H1 (cell line): ENCODE data around the gene ZBTB16. TPM values are rescaled to one million over a fixed set of nuclear protein-coding genes. Genes with fewer than 3 reads are reported as not detected.

Source experiments
- CTCF ChIA-PET: fragments of 300-600 bp; sonication (Branson Sonifier 250); formaldehyde crosslinking; loops from one replicate; lab custom pipeline; 2021; ENCODE audit not compliant: partially characterized antibody; lab: Charles Lee
- POLR2A ChIA-PET: fragments of 300-600 bp; sonication (Branson Sonifier 250); formaldehyde crosslinking; loops from one replicate; lab custom pipeline; 2021; ENCODE audit warnings: inconsistent platforms; ENCODE audit not compliant: partially characterized antibody; lab: Charles Lee
- DNase-seq, 2 experiments: peaks; one replicate each; pipeline versions ENCODE4 v3.0.0 to v3.0.0-alpha.2; 2010 to 2022; ENCODE audit warnings: low spot score in 2 of 2, low read depth in 1 of 2, mixed read lengths in 1 of 2
- FAIRE-seq: peaks from 2 replicates; lab custom pipeline; 2011; peaks lifted over from hg19 to GRCh38; lab: Jason Lieb, UNC
- H2AFZ ChIP-seq: 2 replicates; pipeline ENCODE4 v1.8.1; 2012; ENCODE audit warnings: low read length, inconsistent platforms
- H2AK5ac ChIP-seq: 2 replicates; pipeline ENCODE4 v1.6.1; 2013; ENCODE audit warnings: low read depth, low read length
- H2BK120ac ChIP-seq: replicated peaks from 2 replicates; pipeline ENCODE3; 2013; ENCODE audit warnings: low read depth, low read length, inconsistent platforms
- H2BK12ac ChIP-seq: 2 replicates; pipeline ENCODE4 v1.6.1; 2013; ENCODE audit warnings: low read depth, low read length
- H2BK15ac ChIP-seq: 2 replicates; pipeline ENCODE4 v1.6.1; 2013; ENCODE audit warnings: low read length
- H2BK20ac ChIP-seq: 2 replicates; pipeline ENCODE4 v1.6.1; 2013; ENCODE audit warnings: low read length
- H2BK5ac ChIP-seq: 2 replicates; pipeline ENCODE4 v1.6.1; 2013; ENCODE audit warnings: low read depth, low read length
- H3K14ac ChIP-seq: 2 replicates; pipeline ENCODE4 v1.6.1; 2013; ENCODE audit warnings: inconsistent platforms; ENCODE audit not compliant: insufficient read length
- H3K18ac ChIP-seq: 2 replicates; pipeline ENCODE4 v1.6.1; 2013; ENCODE audit warnings: low read length; ENCODE audit errors: extremely low read depth
- H3K23ac ChIP-seq: 2 replicates; pipeline ENCODE4 v1.6.1; 2013; ENCODE audit warnings: inconsistent platforms; ENCODE audit not compliant: insufficient read length
- H3K23me2 ChIP-seq: 2 replicates; pipeline ENCODE4 v1.6.1; 2013; ENCODE audit warnings: low read depth, low read length
- H3K27ac ChIP-seq: 2 replicates; pipeline ENCODE4 v1.6.1; 2011; ENCODE audit warnings: low read depth, low read length, inconsistent platforms
- H3K27me3 ChIP-seq, 4 experiments: replicated peaks in 1 of 4; 1 replicate in 1 of 4; 2 replicates in 3 of 4; pipeline versions ENCODE4 v1.6.1 to v1.8.1; 2011 to 2013; ENCODE audit warnings: low read length in 3 of 4, mild to moderate bottlenecking in 3 of 4, inconsistent platforms in 2 of 4, mixed read lengths in 2 of 4, moderate library complexity in 1 of 4; ENCODE audit not compliant: control insufficient read depth in 3 of 4, insufficient read depth in 3 of 4; ENCODE audit errors: extremely low read depth in 1 of 4
- H3K36me3 ChIP-seq, 4 experiments: 2 replicates each; pipeline versions ENCODE4 v1.6.1 to v1.8.1; 2011 to 2013; ENCODE audit warnings: mild to moderate bottlenecking in 4 of 4, low read length in 3 of 4, moderate library complexity in 2 of 4, control low read depth in 1 of 4, inconsistent platforms in 1 of 4; ENCODE audit not compliant: insufficient read depth in 4 of 4, control insufficient read depth in 2 of 4
- H3K4ac ChIP-seq: replicated peaks from 2 replicates; pipeline ENCODE3; 2013; ENCODE audit warnings: low read length, low read depth, mixed read lengths, inconsistent platforms; ENCODE audit not compliant: insufficient read length
- H3K4me1 ChIP-seq, 4 experiments: replicated peaks in 1 of 4; 1 replicate in 1 of 4; 2 replicates in 3 of 4; pipeline versions ENCODE4 v1.6.1 to v1.8.1; 2011 to 2013; ENCODE audit warnings: low read length in 3 of 4, inconsistent platforms in 2 of 4, mixed read lengths in 1 of 4; ENCODE audit not compliant: insufficient read depth in 4 of 4, control insufficient read depth in 3 of 4
- H3K4me2 ChIP-seq, 2 experiments: 2 replicates each; pipeline versions ENCODE4 v1.6.1 to v1.8.1; 2011 to 2013; ENCODE audit warnings: low read depth in 2 of 2, low read length in 2 of 2, control low read depth in 1 of 2, inconsistent platforms in 1 of 2, mild to moderate bottlenecking in 1 of 2; ENCODE audit not compliant: insufficient read depth in 1 of 2
- H3K4me3 ChIP-seq, 4 experiments: fragments of 200-600, 300-600 bp in 1 of 4; sonication (generic), shearing (Covaris generic), sonication (Bioruptor Twin) in 1 of 4; 2 replicates each; pipeline versions ENCODE4 v1.5.1 to v1.8.1; 2011 to 2016; ENCODE audit warnings: low read length in 4 of 4, low read depth in 3 of 4, control low read depth in 2 of 4, inconsistent platforms in 2 of 4, mild to moderate bottlenecking in 2 of 4, mixed read lengths in 1 of 4, moderate library complexity in 1 of 4; ENCODE audit not compliant: insufficient read depth in 2 of 4; ENCODE audit errors: extremely low read depth in 1 of 4
- H3K56ac ChIP-seq: replicated peaks from 2 replicates; pipeline ENCODE3; 2013; ENCODE audit warnings: low read depth, mild to moderate bottlenecking, mixed read lengths, low read length, inconsistent platforms; ENCODE audit not compliant: insufficient read length
- H3K79me1 ChIP-seq: 2 replicates; pipeline ENCODE4 v1.6.1; 2013; ENCODE audit warnings: low read depth, low read length, control low read depth
- H3K79me2 ChIP-seq, 2 experiments: 2 replicates each; pipeline versions ENCODE4 v1.6.1 to v1.8.1; 2012 to 2013; ENCODE audit warnings: low read length in 2 of 2, mild to moderate bottlenecking in 2 of 2, inconsistent platforms in 1 of 2; ENCODE audit not compliant: insufficient read depth in 2 of 2, control insufficient read depth in 1 of 2
- H3K9ac ChIP-seq, 4 experiments: replicated peaks in 1 of 4; 1 replicate in 1 of 4; 2 replicates in 3 of 4; pipeline versions ENCODE4 v1.6.1 to v1.8.1; 2011 to 2013; ENCODE audit warnings: low read depth in 3 of 4, low read length in 3 of 4, control low read depth in 2 of 4, mild to moderate bottlenecking in 2 of 4, moderate library complexity in 2 of 4, inconsistent platforms in 1 of 4; ENCODE audit errors: extremely low read depth in 1 of 4
- H3K9me3 ChIP-seq, 2 experiments: 2 replicates each; pipeline versions ENCODE4 v1.6.1 to v1.8.1; 2012 to 2013; ENCODE audit warnings: mild to moderate bottlenecking in 2 of 2, moderate library complexity in 2 of 2, control low read depth in 1 of 2, inconsistent platforms in 1 of 2, low read depth in 1 of 2, low read length in 1 of 2, mixed read lengths in 1 of 2; ENCODE audit not compliant: insufficient read depth in 2 of 2
- H4K20me1 ChIP-seq, 2 experiments: replicated peaks in 1 of 2; 2 replicates each; pipeline versions ENCODE3 to v1.8.1; 2011 to 2013; ENCODE audit warnings: inconsistent platforms in 2 of 2, low read length in 2 of 2, mild to moderate bottlenecking in 1 of 2; ENCODE audit not compliant: insufficient read depth in 2 of 2, control insufficient read depth in 1 of 2
- H4K5ac ChIP-seq: 2 replicates; pipeline ENCODE4 v1.6.1; 2013; ENCODE audit warnings: low read length, low read depth, mixed read lengths, inconsistent platforms; ENCODE audit not compliant: insufficient read length
- H4K8ac ChIP-seq: 2 replicates; pipeline ENCODE4 v1.8.0; 2013; ENCODE audit warnings: mild to moderate bottlenecking, moderate library complexity, low read length, inconsistent platforms; ENCODE audit not compliant: insufficient read depth; ENCODE audit errors: extremely low read depth
- H4K91ac ChIP-seq: replicated peaks from 2 replicates; pipeline ENCODE3; 2013; ENCODE audit warnings: low read length, mixed read lengths, inconsistent platforms; ENCODE audit not compliant: insufficient read length
- E2F6 ChIP-seq: IDR thresholded peaks from 2 replicates; pipeline ENCODE4 v1.6.1; 2012; ENCODE audit warnings: inconsistent platforms
- GABPA ChIP-seq: IDR thresholded peaks from 2 replicates; pipeline ENCODE4 v1.6.1; 2011; ENCODE audit warnings: mild to moderate bottlenecking, low read length, moderate library complexity, borderline replicate concordance; ENCODE audit not compliant: insufficient read depth
- SP1 ChIP-seq: IDR thresholded peaks from 2 replicates; pipeline ENCODE4 v1.6.1; 2011; ENCODE audit warnings: low read depth, low read length
- ZNF274 ChIP-seq: IDR thresholded peaks from 2 replicates; pipeline ENCODE4 v1.7.0; 2012; ENCODE audit warnings: low read length, borderline replicate concordance; ENCODE audit errors: extremely low read depth
- WGBS, 2 experiments: shearing (Covaris generic) in 1 of 2; methylation state at CpG; one replicate each; pipeline versions ENCODE4 v1.1.6 to v1.1.7; 2013 to 2015; ENCODE audit warnings: low lambda C conversion rate in 2 of 2, mixed read lengths in 2 of 2, inconsistent platforms in 1 of 2, low coverage in 1 of 2, missing lambda C conversion rate in 1 of 2; ENCODE audit not compliant: insufficient replicate concordance in 2 of 2, insufficient coverage in 1 of 2, insufficient read length in 1 of 2; ENCODE audit errors: extremely low coverage in 1 of 2, missing lambda C conversion rate in 1 of 2; 5-methylcytosine and 5-hydroxymethylcytosine counted together
- polyA plus RNA-seq, 7 experiments: library from polyadenylated mRNA; depleted of rRNA in 3 of 7; stranded (reverse) in 5 of 7; unstranded in 2 of 7; fragments of >200 nt in 5 of 7; fragments of 200-250 nt in 2 of 7; gene quantifications; 1 replicate in 5 of 7; 2 replicates in 1 of 7; 4 replicates in 1 of 7; pipeline versions ENCODE4 v1.2.1 to v1.2.3, GENCODE V29; 2011 to 2013; ENCODE audit warnings: missing spikeins in 2 of 7, mixed read lengths in 2 of 7
- total RNA-seq: library from RNA; stranded (reverse); fragmentation: NEBNext Ultra II Directional; extraction: Animal tissue kit (Norgen Biotek cat#: 25700); gene quantifications from 2 replicates; pipeline ENCODE4 v1.2.1, GENCODE V29; 2021

Gene ZBTB16
- total and polyA plus RNA-seq, 2 of the 8 experiments (the other 6 are each of a cell fraction or from before 2014, with no cell fraction given) = 0.12 to 0.61 TPM

- no peak overlapping the region for H3K18ac ChIP-seq
- H2BK120ac ChIP-seq = no peak overlapping the region
- no peak for DNase-seq
- no peak overlapping the region for H3K56ac ChIP-seq
- FAIRE-seq = no peak
- H2BK15ac ChIP-seq = no peak overlapping the region
- H2BK5ac ChIP-seq = no peak overlapping the region
- H3K79me1 ChIP-seq = no peaks in the 10 kb centered on the region
- no peak overlapping the region for H3K23ac ChIP-seq
- H3K4ac ChIP-seq = no peak overlapping the region
- no peak overlapping the region for H2BK12ac ChIP-seq
- no peaks in the 10 kb centered on the region for H3K9me3 ChIP-seq
- no peaks in the 10 kb centered on the region for H4K20me1 ChIP-seq
- no peak overlapping the region for H3K27ac ChIP-seq
- no peak overlapping the region for H4K5ac ChIP-seq
- no peaks in the 10 kb centered on the region for H3K4me1 ChIP-seq
- ChIA-PET CTCF (interaction anchor here (0.7 to 1.6 kb wide), 2 partner anchors 30 to 160 kb away, joined by 3 read pairs; no protein-coding TSS in a partner anchor), POLR2A (no interaction called here)
- no peak overlapping the region for H4K8ac ChIP-seq
- H2BK20ac ChIP-seq = no peak overlapping the region
- H3K4me2 ChIP-seq = no peak overlapping the region
- H3K9ac ChIP-seq = no peak overlapping the region
- H2AK5ac ChIP-seq = no peak overlapping the region
- H3K14ac ChIP-seq = no peak overlapping the region
- H3K27me3 ChIP-seq = no peaks in the 10 kb centered on the region
- H2AFZ ChIP-seq = no peak overlapping the region
- TF ChIP-seq GABPA (no peak), ZNF274 (no peak), E2F6 (no peak), SP1 (no peak)
- H3K36me3 ChIP-seq = no peaks in the 10 kb centered on the region
- no peak overlapping the region for H4K91ac ChIP-seq
- no peak overlapping the region for H3K4me3 ChIP-seq
- no peaks in the 10 kb centered on the region for H3K23me2 ChIP-seq
- WGBS, 2 experiments = 92% methylated on average over 3 of the region's 3 CpGs; no CpG with 5 or more reads in 1 of the 2 experiments
- no peaks in the 10 kb centered on the region for H3K79me2 ChIP-seq
These were observed 159.0 kb downstream of the ZBTB16 start for GRCh38 chr11:114218508-114218907.
